HAP-1 (cell line): ENCODE results near the gene CELSR1.
"Not testable (repeated sequence)": the region's sequence is repeated elsewhere in the genome, so short reads cannot be mapped to it uniquely, and the experiment has no call there.

Experiments
- DNase-seq, 2 experiments: peaks; one replicate each; pipeline ENCODE4 v3.0.0-alpha.2; 2016 to 2020; ENCODE audit warnings: low spot score in 2 of 2
- H3K27me3 ChIP-seq: fragments of 250-450 bp; sonication (Bioruptor Pico); 2 replicates; pipeline ENCODE4 v1.5.1; 2020; ENCODE audit warnings: low read depth, mild to moderate bottlenecking, moderate library complexity
- H3K36me3 ChIP-seq: fragments of 250-450 bp; sonication (Bioruptor Pico); replicated peaks from 2 replicates; pipeline ENCODE4 v1.5.1; 2020; ENCODE audit warnings: mild to moderate bottlenecking
- H3K4me1 ChIP-seq: fragments of 250-450 bp; sonication (Bioruptor Pico); 2 replicates; pipeline ENCODE4 v1.5.1; 2020; ENCODE audit warnings: mild to moderate bottlenecking
- H3K4me3 ChIP-seq: fragments of 250-450 bp; sonication (Bioruptor Pico); 2 replicates; pipeline ENCODE4 v1.5.1; 2020; ENCODE audit warnings: mild to moderate bottlenecking, moderate library complexity
- H3K9me3 ChIP-seq: fragments of 250-450 bp; sonication (Bioruptor Pico); 2 replicates; pipeline ENCODE4 v1.5.1; 2020; ENCODE audit warnings: mild to moderate bottlenecking, moderate library complexity
- in situ Hi-C: fragments of 300-500 bp; cut with MboI; formaldehyde crosslinking; loops from 3 replicates; pipeline ENCODE4 v1.14.3; 2020; ENCODE audit warnings: low sequenced_read_pairs, inconsistent platforms, mixed read lengths

The CELSR1 gene

GRCh38 chr22:46397049-46397448, 140.4 kb downstream of the CELSR1 start:
- H3K36me3 ChIP-seq, DNase-seq, in situ Hi-C loops, H3K4me1 ChIP-seq, H3K27me3 ChIP-seq, H3K9me3 ChIP-seq, H3K4me3 ChIP-seq: not testable (repeated sequence)

DNA sequence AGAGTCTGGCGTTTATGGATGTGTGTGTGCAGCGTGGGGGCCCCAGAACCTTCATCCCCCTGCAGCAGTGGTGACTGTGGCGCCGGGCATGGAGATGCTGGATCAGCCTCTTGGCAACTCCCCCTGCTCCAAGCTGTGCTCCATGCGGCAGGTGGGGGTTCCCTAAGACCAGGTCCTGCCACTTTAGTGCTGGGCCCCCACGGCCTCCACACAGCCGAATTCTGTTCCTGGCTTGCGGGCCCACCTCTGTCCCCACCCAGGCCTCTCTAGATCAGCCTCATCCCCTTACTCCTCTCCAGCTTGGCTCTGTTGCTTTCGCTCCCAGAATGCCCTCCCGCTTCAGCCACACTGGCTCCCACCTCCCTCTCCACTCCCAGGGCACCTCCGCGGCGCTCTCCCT, 142.3 kb downstream of the CELSR1 start:
- DNase-seq = no peak
- Histone ChIP-seq H3K4me3 (no peak overlapping the region), H3K9me3 (no peaks in the 10 kb centered on the region), H3K36me3 (no peaks in the 10 kb centered on the region), H3K27me3 (no peaks in the 10 kb centered on the region), H3K4me1 (no peaks in the 10 kb centered on the region)
- in situ Hi-C loops = no loop called here

- Histone ChIP-seq H3K36me3 (no peaks in the 10 kb centered on the region), H3K4me1 (no peaks in the 10 kb centered on the region), H3K9me3 (no peaks in the 10 kb centered on the region), H3K4me3 (no peak overlapping the region), H3K27me3 (no peaks in the 10 kb centered on the region)
- no peak for DNase-seq
- in situ Hi-C loops = no loop called here
Observed at GRCh38 chr22:46394622-46395021, 142.8 kb downstream of the CELSR1 start.

DNA sequence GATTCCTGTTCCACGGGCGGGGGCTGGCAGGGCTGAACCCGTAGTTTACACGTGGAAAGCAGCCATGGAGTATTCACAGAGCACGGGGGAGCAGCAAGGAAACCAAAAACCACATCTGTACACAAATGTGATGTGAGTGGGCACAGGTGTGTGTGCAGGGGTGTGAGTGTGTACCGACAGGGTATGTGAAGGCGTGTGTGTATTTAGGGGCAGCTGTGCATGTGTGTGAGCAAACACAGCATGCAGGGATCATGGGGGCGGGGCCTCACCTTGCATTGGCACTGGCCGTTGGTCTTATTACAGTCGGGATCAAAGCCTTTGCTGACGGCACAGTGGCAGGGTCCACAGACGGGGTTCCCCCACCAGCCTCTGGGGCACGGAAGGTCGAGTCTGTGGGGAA, 143.5 kb downstream of the CELSR1 start:
- in situ Hi-C loops = no loop called here

GRCh38 chr22:46392137-46392844, 145.1 kb downstream of the CELSR1 start:
- no peaks in the 10 kb centered on the region for H3K9me3 ChIP-seq
- no peak for DNase-seq
- H3K36me3 ChIP-seq = no peaks in the 10 kb centered on the region
- no peak overlapping the region for H3K4me3 ChIP-seq
- in situ Hi-C loops = no loop called here
- no peaks in the 10 kb centered on the region for H3K4me1 ChIP-seq
- H3K27me3 ChIP-seq = no peaks in the 10 kb centered on the region

More for the DNA sequence above, 143.5 kb downstream of the CELSR1 start:
- Histone ChIP-seq H3K9me3 (no peaks in the 10 kb centered on the region), H3K4me3 (no peak overlapping the region), H3K27me3 (no peaks in the 10 kb centered on the region), H3K36me3 (no peaks in the 10 kb centered on the region), H3K4me1 (no peaks in the 10 kb centered on the region)
- DNase-seq = no peak

- Histone ChIP-seq H3K4me3 (no peak overlapping the region), H3K4me1 (no peaks in the 10 kb centered on the region), H3K27me3 (no peaks in the 10 kb centered on the region), H3K9me3 (no peaks in the 10 kb centered on the region), H3K36me3 (no peaks in the 10 kb centered on the region)
- in situ Hi-C loops = no loop called here
- DNase-seq = no peak
Observed at GRCh38 chr22:46391486-46392136, 145.8 kb downstream of the CELSR1 start.

DNA sequence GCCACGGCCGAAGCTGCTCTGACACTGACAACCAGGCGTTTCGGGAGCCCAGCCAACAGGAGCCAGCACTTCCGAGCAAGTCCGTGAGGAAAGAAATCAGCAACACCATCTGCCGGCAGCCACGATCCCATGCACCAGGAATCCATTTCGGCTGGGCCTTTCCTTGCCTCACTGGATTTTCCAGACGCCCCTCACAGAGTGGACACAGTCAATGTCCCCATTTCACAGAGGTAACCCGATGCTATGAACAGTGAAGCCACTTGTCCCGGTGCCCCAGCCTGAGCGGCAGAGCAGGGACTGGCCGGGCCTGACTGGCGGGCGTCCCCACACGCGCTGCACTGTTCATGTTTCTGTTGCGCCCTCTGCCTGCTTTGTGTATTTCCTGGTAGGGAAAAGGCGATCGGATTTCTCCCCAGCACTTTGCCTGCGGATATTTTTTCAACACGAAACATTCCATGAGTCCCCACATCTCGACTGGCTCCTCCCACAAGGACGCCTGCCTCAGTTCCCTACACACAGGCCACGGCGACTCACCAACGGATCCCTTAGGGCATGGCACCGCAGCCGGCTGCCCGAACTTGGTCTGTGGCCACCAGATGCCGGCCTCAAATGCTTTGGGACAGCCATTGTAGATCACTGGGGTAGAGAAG, 146.6 kb downstream of the CELSR1 start:
- in situ Hi-C loops = no loop called here
- no peak for DNase-seq

DNA sequence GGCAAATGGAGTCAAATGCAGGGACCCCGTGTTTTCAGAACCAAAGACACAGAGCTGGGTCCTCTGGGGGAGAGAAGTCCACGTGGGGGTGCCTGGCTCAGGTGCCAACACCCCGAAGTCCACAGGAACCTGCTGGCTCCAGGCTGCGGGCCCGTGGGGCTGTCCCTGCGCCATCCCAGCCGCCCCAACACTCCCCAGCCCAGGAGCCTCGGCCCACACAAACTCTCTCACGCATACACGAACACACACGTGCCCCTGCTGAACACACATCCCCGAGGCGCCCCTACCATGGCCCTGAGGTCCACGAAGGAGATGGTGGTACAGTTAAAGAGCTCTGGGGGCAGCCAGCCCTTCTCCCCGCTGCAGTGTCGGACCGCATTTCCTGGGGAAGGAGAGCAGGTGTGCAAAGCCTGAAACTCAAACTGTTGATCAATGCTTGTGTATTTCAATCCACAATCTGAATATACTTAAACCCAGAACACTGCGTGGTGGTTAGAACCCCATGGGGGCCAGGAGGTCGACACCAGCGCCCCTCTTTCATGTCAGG, 147.2 kb downstream of the CELSR1 start:
- no peaks in the 10 kb centered on the region for H3K4me1 ChIP-seq
- no peak overlapping the region for H3K4me3 ChIP-seq
- in situ Hi-C loops = no loop called here
- no peak for DNase-seq
- H3K9me3 ChIP-seq = no peaks in the 10 kb centered on the region
- no peaks in the 10 kb centered on the region for H3K27me3 ChIP-seq
- H3K36me3 ChIP-seq = no peaks in the 10 kb centered on the region

More for the DNA sequence above, 146.6 kb downstream of the CELSR1 start:
- H3K4me1 ChIP-seq = no peaks in the 10 kb centered on the region
- no peaks in the 10 kb centered on the region for H3K36me3 ChIP-seq
- H3K27me3 ChIP-seq = no peaks in the 10 kb centered on the region
- no peak overlapping the region for H3K4me3 ChIP-seq
- H3K9me3 ChIP-seq = no peaks in the 10 kb centered on the region

- in situ Hi-C loops = no loop called here
- DNase-seq = no peak
- no peaks in the 10 kb centered on the region for H3K9me3 ChIP-seq
- H3K36me3 ChIP-seq = no peaks in the 10 kb centered on the region
- no peaks in the 10 kb centered on the region for H3K4me1 ChIP-seq
- no peaks in the 10 kb centered on the region for H3K27me3 ChIP-seq
- H3K4me3 ChIP-seq = no peak overlapping the region
Observed at GRCh38 chr22:46389081-46389480, 148.3 kb downstream of the CELSR1 start.

DNA sequence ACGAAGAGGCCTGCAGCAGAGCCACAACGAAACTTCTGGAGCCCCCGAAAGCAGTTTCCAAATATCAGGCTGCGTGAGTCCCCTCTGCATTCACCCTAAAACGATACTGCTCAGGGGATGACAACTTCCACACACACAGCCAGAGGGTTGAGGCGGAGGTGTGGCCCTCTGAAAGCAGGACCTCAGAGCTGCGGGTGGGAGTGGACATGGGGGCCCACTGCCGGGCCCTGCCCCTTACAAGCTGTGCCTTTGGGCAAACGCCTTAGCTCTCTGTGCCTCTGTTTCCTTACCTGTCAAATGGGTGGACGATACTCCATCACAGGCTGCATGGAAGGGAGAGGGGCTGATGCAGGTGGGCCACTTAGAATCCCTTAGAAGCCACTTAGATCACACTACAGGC, 148.8 kb downstream of the CELSR1 start:
- Histone ChIP-seq H3K36me3 (no peaks in the 10 kb centered on the region), H3K9me3 (no peaks in the 10 kb centered on the region), H3K4me3 (no peak overlapping the region), H3K27me3 (no peaks in the 10 kb centered on the region), H3K4me1 (no peaks in the 10 kb centered on the region)
- no peak for DNase-seq
- in situ Hi-C loops = no loop called here

DNA sequence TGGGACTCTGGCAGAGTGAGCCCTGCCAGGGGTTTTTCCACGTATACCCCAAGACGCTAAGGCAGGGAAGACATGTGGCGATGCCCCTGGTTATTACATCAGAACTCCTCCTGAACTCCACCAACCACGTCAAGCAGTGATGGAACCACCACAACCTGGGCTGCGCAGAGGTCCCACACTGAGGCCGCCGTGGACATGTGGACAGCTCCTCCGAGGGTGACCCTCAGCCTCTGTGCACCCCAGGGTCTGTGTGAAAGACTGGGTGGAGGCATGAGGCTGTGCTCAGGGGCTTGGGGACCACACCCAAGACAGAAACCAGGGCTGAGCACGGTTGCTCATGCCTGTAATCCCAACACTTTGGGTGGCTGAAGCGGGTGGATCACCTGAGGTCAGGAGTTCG, 149.7 kb downstream of the CELSR1 start:
- DNase-seq = no peak
- H3K9me3 ChIP-seq = no peaks in the 10 kb centered on the region
- in situ Hi-C loops = no loop called here
- no peaks in the 10 kb centered on the region for H3K27me3 ChIP-seq
- no peaks in the 10 kb centered on the region for H3K4me1 ChIP-seq
- H3K4me3 ChIP-seq = no peak overlapping the region
- H3K36me3 ChIP-seq = no peaks in the 10 kb centered on the region; the same call in 1 of the 2 replicates

DNA sequence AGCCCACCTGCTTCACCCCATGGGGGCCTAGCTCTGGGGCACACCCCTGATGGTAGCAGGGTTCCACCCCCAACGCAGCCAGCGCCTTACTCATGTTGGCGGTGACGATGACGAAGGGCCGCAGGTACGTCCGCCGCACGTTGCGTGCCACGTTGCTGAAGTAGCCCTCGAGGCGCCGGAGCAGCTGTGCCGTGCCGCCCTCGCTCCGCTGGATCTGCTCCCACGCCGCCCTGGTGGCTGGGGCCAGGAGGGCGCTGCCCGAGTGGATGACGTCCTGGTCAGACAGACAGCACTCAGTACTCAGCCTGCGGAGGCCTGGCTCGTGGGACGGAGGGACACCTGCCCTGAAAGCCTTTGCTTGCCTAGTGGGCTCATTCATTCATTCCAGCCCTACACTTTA, 151.1 kb downstream of the CELSR1 start:
- DNase-seq = no peak
- in situ Hi-C loops = no loop called here

GRCh38 chr22:46382524-46382923, 154.9 kb downstream of the CELSR1 start:
- no peaks in the 10 kb centered on the region; the same call in 1 of the 2 replicates for H3K36me3 ChIP-seq
- H3K9me3 ChIP-seq = no peaks in the 10 kb centered on the region
- peaks cover 13% of the 10 kb centered on the region for H3K4me1 ChIP-seq
- in situ Hi-C loops = no loop called here
- DNase-seq = no peak
- H3K4me3 ChIP-seq = no peak overlapping the region
- H3K27me3 ChIP-seq = no peaks in the 10 kb centered on the region

More for the DNA sequence above, 151.1 kb downstream of the CELSR1 start:
- Histone ChIP-seq H3K9me3 (no peaks in the 10 kb centered on the region), H3K4me1 (no peaks in the 10 kb centered on the region), H3K4me3 (no peak overlapping the region), H3K36me3 (no peaks in the 10 kb centered on the region; the same call in 1 of the 2 replicates), H3K27me3 (no peaks in the 10 kb centered on the region)

- H3K4me1 ChIP-seq = peaks cover 16% of the 10 kb centered on the region
- in situ Hi-C loops = no loop called here
- H3K27me3 ChIP-seq = no peaks in the 10 kb centered on the region
- H3K36me3 ChIP-seq = peaks cover 6% of the 10 kb centered on the region
- no peak for DNase-seq
- no peaks in the 10 kb centered on the region for H3K9me3 ChIP-seq
- no peak overlapping the region for H3K4me3 ChIP-seq
Observed at GRCh38 chr22:46381731-46382130, 155.7 kb downstream of the CELSR1 start.
